Caco-2 (cell line): ENCODE data around the gene ANXA2. TPM values are rescaled to one million over a fixed set of nuclear protein-coding genes. Genes with fewer than 3 reads are reported as not detected.

Experiments
- BruUV-seq: library from RNA; stranded (reverse); fragments of 400-500 nt; replicated peaks from 2 replicates; lab custom pipeline; 2021; lab: Mats Ljungman, UMichigan
- CTCF ChIA-PET: fragments of 300-600 bp; sonication (Branson Sonifier 250); formaldehyde crosslinking; loops from one replicate; lab custom pipeline; 2022; ENCODE audit warnings: antibody characterized with exemption; lab: Charles Lee
- POLR2A ChIA-PET: fragments of 300-600 bp; sonication (Branson Sonifier 250); formaldehyde crosslinking; loops from one replicate; lab custom pipeline; 2022; ENCODE audit warnings: antibody characterized with exemption; lab: Charles Lee
- DNase-seq, 2 experiments: peaks; one replicate each; pipeline versions ENCODE4 v3.0.0 to v3.0.0-alpha.2; 2020 to 2022
- H3K27me3 ChIP-seq: replicated peaks from 2 replicates; pipeline ENCODE4 v1.6.0; 2011; ENCODE audit warnings: low read length; ENCODE audit not compliant: control insufficient read depth, insufficient read depth
- H3K36me3 ChIP-seq: 2 replicates; pipeline ENCODE4 v1.5.1; 2011; ENCODE audit warnings: low read length; ENCODE audit not compliant: control insufficient read depth, insufficient read depth
- H3K4me1 ChIP-seq: fragments of 250-450 bp; sonication (Bioruptor Pico); 2 replicates; pipeline ENCODE4 v1.5.1; 2020; ENCODE audit warnings: mild to moderate bottlenecking
- H3K4me3 ChIP-seq: 2 replicates; pipeline ENCODE4 v1.5.1; 2011; ENCODE audit warnings: low read depth, mild to moderate bottlenecking, control low read depth, low read length
- H3K9me3 ChIP-seq: fragments of 250-450 bp; sonication (Bioruptor Pico); 2 replicates; pipeline ENCODE4 v1.5.1; 2020; ENCODE audit warnings: mild to moderate bottlenecking, moderate library complexity
- H3K27ac Mint-ChIP-seq: one replicate; pipeline ENCODE4 v1.8.0; 2022; ENCODE audit warnings: mixed read lengths; ENCODE audit not compliant: unreplicated experiment
- H3K27me3 Mint-ChIP-seq: one replicate; pipeline ENCODE4 v1.8.0; 2022; ENCODE audit warnings: mixed read lengths; ENCODE audit not compliant: insufficient read depth, unreplicated experiment
- H3K36me3 Mint-ChIP-seq: one replicate; pipeline ENCODE4 v1.8.0; 2022; ENCODE audit warnings: mild to moderate bottlenecking, mixed read lengths; ENCODE audit not compliant: insufficient read depth, unreplicated experiment
- H3K4me1 Mint-ChIP-seq: one replicate; pipeline ENCODE4 v1.8.0; 2022; ENCODE audit warnings: low read depth, mixed read lengths; ENCODE audit not compliant: unreplicated experiment
- H3K4me3 Mint-ChIP-seq: one replicate; pipeline ENCODE4 v1.8.0; 2022; ENCODE audit warnings: mild to moderate bottlenecking, moderate library complexity, mixed read lengths; ENCODE audit not compliant: unreplicated experiment
- H3K9me3 Mint-ChIP-seq: one replicate; pipeline ENCODE4 v1.8.0; 2022; ENCODE audit warnings: mixed read lengths; ENCODE audit not compliant: unreplicated experiment
- intact Hi-C: fragments of 100-400 bp; cut with micrococcal nuclease; formaldehyde crosslinking; loops from one replicate; pipeline ENCODE4 v1.10.0; 2022; ENCODE audit not compliant: unreplicated experiment
- total RNA-seq: library from RNA; stranded (reverse); gene quantifications from 2 replicates; pipeline ENCODE4 v1.2.3, GENCODE V29; 2022
- TF ChIP-seq, protein P1 (sequence below), 2 experiments: fragments of 200-600 bp in 1 of 2; IDR thresholded peaks; 1 replicate in 1 of 2; 2 replicates in 1 of 2; pipeline versions ENCODE4 v1.5.1 to v1.8.0; 2011 to 2022; ENCODE audit warnings: antibody characterized with exemption in 1 of 2, control low read depth in 1 of 2, inconsistent platforms in 1 of 2, low read depth in 1 of 2, low read length in 1 of 2, mild to moderate bottlenecking in 1 of 2, moderate library complexity in 1 of 2; ENCODE audit not compliant: insufficient read depth in 1 of 2, severe bottlenecking in 1 of 2, unreplicated experiment in 1 of 2

Gene ANXA2
- total RNA-seq, 1 experiment from 2014 or later = 1,141 TPM

DNA sequence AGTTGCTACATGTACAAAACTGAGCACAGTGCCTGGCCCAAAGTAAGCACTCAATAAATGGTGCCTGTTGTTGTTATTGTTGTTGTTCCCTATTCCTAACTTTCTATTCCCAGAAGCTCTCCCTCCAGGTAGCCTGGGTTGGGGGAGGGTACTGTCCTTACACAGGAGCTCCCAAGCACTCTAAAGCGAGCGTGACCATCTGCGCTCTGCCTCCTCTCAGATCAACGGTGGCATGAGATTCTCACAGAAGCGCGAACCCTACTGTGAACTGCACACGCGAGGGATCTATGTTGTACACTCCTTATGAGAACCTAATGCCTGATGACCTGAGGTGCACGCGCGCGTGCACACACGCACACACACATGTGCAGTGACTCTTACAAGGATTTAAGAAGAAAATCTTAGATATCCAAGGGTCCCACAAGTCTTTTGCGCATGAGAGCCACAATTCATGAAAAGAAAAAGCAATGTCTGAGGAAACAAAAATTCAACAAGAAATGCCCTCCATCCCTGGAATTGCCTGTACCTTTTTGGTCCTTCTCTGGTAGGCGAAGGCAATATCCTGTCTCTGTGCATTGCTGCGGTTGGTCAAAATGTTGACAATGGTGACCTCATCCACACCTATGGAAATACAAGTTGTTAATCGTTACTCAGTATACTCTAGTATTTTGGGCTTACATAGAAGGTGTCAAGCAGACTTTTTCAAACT lies 33.7 kb downstream of the ANXA2 start:
- Mint-ChIP-seq H3K27me3 (no peaks in the 10 kb centered on the region), H3K36me3 (peaks cover 81% of the 10 kb centered on the region), H3K9me3 (no peaks in the 10 kb centered on the region), H3K4me3 (no peak overlapping the region), H3K4me1 (peaks cover 18% of the 10 kb centered on the region), H3K27ac (peak overlapping the region; percentile 15)
- TF ChIP-seq, protein P1, sequence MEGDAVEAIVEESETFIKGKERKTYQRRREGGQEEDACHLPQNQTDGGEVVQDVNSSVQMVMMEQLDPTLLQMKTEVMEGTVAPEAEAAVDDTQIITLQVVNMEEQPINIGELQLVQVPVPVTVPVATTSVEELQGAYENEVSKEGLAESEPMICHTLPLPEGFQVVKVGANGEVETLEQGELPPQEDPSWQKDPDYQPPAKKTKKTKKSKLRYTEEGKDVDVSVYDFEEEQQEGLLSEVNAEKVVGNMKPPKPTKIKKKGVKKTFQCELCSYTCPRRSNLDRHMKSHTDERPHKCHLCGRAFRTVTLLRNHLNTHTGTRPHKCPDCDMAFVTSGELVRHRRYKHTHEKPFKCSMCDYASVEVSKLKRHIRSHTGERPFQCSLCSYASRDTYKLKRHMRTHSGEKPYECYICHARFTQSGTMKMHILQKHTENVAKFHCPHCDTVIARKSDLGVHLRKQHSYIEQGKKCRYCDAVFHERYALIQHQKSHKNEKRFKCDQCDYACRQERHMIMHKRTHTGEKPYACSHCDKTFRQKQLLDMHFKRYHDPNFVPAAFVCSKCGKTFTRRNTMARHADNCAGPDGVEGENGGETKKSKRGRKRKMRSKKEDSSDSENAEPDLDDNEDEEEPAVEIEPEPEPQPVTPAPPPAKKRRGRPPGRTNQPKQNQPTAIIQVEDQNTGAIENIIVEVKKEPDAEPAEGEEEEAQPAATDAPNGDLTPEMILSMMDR (IDR thresholded peaks at IDR 0.05; ENCODE audit: insufficient read depth in 1 of 2, low read depth in 1 of 2, low read length in 1 of 2, severe bottlenecking in 1 of 2, unreplicated experiment in 1 of 2) = no peak
- intact Hi-C loops = loop anchor here (5.0 kb wide), 1 partner anchor 33 kb away; the partner anchor contains the start of gene ANXA2
- DNase-seq = no peak
- peaks cover 46% of the 10 kb centered on the region for H3K4me1 ChIP-seq
- CTCF ChIA-PET = no interaction called here
- H3K27me3 ChIP-seq = no peaks in the 10 kb centered on the region
- no peaks in the 10 kb centered on the region for H3K9me3 ChIP-seq
- peaks cover 4% of the 10 kb centered on the region for H3K36me3 ChIP-seq
- H3K4me3 ChIP-seq = no peak overlapping the region
- POLR2A ChIA-PET = no interaction called here
- no TSS peak for BruUV-seq

DNA sequence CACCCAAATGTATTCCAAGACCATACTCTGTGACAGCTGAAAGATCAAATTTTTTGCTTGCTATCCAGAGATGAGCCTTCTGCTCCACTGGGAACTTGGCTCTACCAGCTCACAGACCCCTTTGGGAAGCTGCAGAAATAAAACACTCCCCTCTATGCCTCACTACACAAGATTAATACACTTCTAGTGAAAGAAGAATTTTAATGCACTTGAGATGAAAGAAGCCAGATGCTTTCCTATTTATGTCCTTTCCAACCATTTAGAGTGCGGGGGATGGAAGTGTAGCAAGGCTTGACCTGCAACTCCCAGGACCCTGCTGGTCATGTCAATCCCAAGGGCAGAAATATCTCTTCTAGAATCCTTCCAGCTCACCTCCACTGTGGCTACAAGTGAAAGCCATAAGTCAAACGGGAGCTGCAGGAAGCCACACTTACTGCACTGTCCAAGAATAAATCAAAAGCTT lies 34.7 kb downstream of the ANXA2 start:
- peaks cover 16% of the 10 kb centered on the region for H3K4me1 Mint-ChIP-seq
- peak overlapping the region; percentile 5 for H3K4me3 Mint-ChIP-seq
- intact Hi-C loops = loop anchor here (5.0 kb wide), 1 partner anchor 34 kb away; the partner anchor contains the start of gene ANXA2
- H3K9me3 ChIP-seq = no peaks in the 10 kb centered on the region
- ChIA-PET CTCF (interaction anchor here (1.1 to 1.5 kb wide), 2 partner anchors 12 to 30 kb away, joined by 3 to 5 read pairs; no protein-coding TSS in a partner anchor), POLR2A (no interaction called here)
- no peaks in the 10 kb centered on the region for H3K27me3 Mint-ChIP-seq
- DNase-seq = no peak
- TF ChIP-seq, protein P1 (IDR thresholded peaks at IDR 0.05; ENCODE audit: insufficient read depth in 1 of 2, low read depth in 1 of 2, low read length in 1 of 2, severe bottlenecking in 1 of 2, unreplicated experiment in 1 of 2) = no peak
- peaks cover 82% of the 10 kb centered on the region for H3K36me3 Mint-ChIP-seq
- H3K4me3 ChIP-seq = no peak overlapping the region
- H3K9me3 Mint-ChIP-seq = no peaks in the 10 kb centered on the region
- H3K27me3 ChIP-seq = no peaks in the 10 kb centered on the region
- BruUV-seq = no TSS peak
- peak overlapping the region; percentile 15 for H3K27ac Mint-ChIP-seq
- peaks cover 4% of the 10 kb centered on the region for H3K36me3 ChIP-seq
- peaks cover 46% of the 10 kb centered on the region for H3K4me1 ChIP-seq

DNA sequence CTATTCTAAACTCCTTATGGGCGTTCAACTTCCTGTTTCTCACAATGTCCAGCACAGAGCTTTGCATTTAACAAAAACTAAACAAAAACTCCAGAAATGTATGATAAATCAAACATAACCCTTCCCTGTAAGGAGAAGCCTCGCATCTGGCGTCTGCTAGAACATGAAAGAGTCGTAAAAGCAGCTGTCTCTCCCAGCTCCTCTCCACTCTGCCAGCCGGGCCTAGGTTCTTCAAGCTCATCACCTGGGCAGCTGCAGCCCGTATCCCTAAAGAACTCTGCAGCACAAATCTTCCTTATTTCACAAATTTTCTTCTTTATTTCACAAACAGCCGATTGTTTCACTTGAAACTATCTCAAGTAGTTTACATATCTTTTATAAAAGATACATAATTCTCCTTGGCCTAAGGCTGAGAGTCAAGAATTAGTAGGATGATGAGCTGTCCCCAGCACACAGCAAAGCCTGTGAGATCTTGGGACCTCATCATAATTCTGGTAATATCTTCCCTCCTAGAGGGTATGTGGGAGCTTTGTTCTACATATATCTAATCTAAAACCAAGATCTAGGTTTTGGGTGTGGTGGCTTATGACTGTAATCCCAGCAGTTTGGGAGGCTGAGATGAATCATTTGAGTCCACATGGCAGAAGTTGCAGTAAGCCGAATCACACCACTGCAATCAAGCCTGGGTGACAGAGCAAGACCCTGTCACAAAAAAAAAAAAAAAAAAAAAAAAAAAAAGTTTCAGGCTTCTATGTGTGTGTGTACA lies 35.3 kb downstream of the ANXA2 start:
- peaks cover 88% of the 10 kb centered on the region for H3K36me3 Mint-ChIP-seq
- H3K27me3 Mint-ChIP-seq = no peaks in the 10 kb centered on the region
- DNase-seq = no peak
- peak overlapping the region; percentile 6 for H3K4me3 Mint-ChIP-seq
- no peaks in the 10 kb centered on the region for H3K27me3 ChIP-seq
- intact Hi-C loops = loop anchor here (5.0 kb wide), 1 partner anchor 35 kb away; the partner anchor contains the start of gene ANXA2
- peaks cover 4% of the 10 kb centered on the region for H3K36me3 ChIP-seq
- H3K4me1 Mint-ChIP-seq = peaks cover 16% of the 10 kb centered on the region
- no peak overlapping the region for H3K4me3 ChIP-seq
- ChIA-PET POLR2A (no interaction called here), CTCF (interaction anchor here (1.1 to 1.5 kb wide), 2 partner anchors 12 to 30 kb away, joined by 3 to 5 read pairs; no protein-coding TSS in a partner anchor)
- TSS peak; percentile 6 for BruUV-seq
- no peaks in the 10 kb centered on the region for H3K9me3 Mint-ChIP-seq
- no peaks in the 10 kb centered on the region for H3K9me3 ChIP-seq
- peak overlapping the region; percentile 38 for H3K27ac Mint-ChIP-seq
- H3K4me1 ChIP-seq = peaks cover 46% of the 10 kb centered on the region
- TF ChIP-seq, protein P1 (IDR thresholded peaks at IDR 0.05; ENCODE audit: insufficient read depth in 1 of 2, low read depth in 1 of 2, low read length in 1 of 2, severe bottlenecking in 1 of 2, unreplicated experiment in 1 of 2) = no peak
